ENCODE measurements around the gene BFSP1. TPM values are rescaled to one million over a fixed set of nuclear protein-coding genes. Genes with fewer than 3 reads are reported as not detected.

Gene BFSP1
- total RNA-seq, 1 experiment from 2014 or later: 6.1 TPM

DNA sequence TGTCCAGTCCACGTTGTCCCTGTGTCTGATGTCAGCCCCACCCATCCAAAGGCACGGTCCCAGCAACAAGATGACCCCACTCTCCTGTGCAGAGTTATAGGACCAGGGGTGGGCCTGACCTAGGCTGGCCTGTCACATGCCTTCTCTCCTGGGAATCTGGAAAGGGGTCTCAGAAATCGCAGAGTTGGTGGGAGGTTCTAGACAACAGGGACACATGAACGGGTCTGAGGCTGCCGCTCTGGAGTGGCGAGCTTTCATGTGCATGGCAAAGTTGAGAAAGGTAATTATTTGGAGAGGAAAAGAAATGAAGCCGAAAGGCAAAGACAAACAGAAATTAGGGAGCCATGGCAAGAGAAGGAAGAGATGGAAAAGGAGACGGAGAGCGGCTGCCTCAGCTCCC is 29.5 kb downstream of the BFSP1 start:
- POLR2A ChIA-PET (ENCODE audit: low non-redundant PET): interaction anchor here (0.7 kb wide), 1 partner anchor 371 kb away, joined by 4 read pairs; no protein-coding TSS in a partner anchor
- Histone ChIP-seq H3K27ac (ENCODE audit: low read depth, low read length, poor library complexity, severe bottlenecking) (no peak overlapping the region), H3K4me1 (ENCODE audit: insufficient read depth, low read length, poor library complexity, severe bottlenecking) (peaks cover 12% of the 10 kb centered on the region), H3K36me3 (ENCODE audit: insufficient read depth, low read length, poor library complexity, severe bottlenecking) (no peaks in the 10 kb centered on the region), H3K4me3 (ENCODE audit: low read depth, low read length, poor library complexity, severe bottlenecking) (no peak overlapping the region), H3K27me3 (replicated peaks; ENCODE audit: insufficient read depth, low read depth, low read length, poor library complexity) (no peaks in the 10 kb centered on the region), H3K9me3 (ENCODE audit: low read depth, low read length, poor library complexity, severe bottlenecking) (no peaks in the 10 kb centered on the region)
- TF ChIP-seq, protein P1, sequence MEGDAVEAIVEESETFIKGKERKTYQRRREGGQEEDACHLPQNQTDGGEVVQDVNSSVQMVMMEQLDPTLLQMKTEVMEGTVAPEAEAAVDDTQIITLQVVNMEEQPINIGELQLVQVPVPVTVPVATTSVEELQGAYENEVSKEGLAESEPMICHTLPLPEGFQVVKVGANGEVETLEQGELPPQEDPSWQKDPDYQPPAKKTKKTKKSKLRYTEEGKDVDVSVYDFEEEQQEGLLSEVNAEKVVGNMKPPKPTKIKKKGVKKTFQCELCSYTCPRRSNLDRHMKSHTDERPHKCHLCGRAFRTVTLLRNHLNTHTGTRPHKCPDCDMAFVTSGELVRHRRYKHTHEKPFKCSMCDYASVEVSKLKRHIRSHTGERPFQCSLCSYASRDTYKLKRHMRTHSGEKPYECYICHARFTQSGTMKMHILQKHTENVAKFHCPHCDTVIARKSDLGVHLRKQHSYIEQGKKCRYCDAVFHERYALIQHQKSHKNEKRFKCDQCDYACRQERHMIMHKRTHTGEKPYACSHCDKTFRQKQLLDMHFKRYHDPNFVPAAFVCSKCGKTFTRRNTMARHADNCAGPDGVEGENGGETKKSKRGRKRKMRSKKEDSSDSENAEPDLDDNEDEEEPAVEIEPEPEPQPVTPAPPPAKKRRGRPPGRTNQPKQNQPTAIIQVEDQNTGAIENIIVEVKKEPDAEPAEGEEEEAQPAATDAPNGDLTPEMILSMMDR (conservative IDR thresholded peaks at IDR 0.05; ENCODE audit: low read depth, low read length): no peak
- TF ChIP-seq EZH2 (IDR thresholded peaks at IDR 0.05; ENCODE audit: borderline replicate concordance, low read depth, low read length, poor library complexity, severe bottlenecking): no peak
- CTCF ChIA-PET: interaction anchor here (0.7 kb wide), 1 partner anchor 788 kb away, joined by 5 read pairs; no protein-coding TSS in a partner anchor
- intact Hi-C loops (cut with micrococcal nuclease; ENCODE audit: unreplicated experiment): loop anchor here (5.0 to 10.0 kb wide), 2 partner anchors 493 to 776 kb away; no protein-coding TSS in a partner anchor
- no peak for DNase-seq (ENCODE audit: low spot score)
- no TSS peak for BruUV-seq (replicated peaks)

DNA sequence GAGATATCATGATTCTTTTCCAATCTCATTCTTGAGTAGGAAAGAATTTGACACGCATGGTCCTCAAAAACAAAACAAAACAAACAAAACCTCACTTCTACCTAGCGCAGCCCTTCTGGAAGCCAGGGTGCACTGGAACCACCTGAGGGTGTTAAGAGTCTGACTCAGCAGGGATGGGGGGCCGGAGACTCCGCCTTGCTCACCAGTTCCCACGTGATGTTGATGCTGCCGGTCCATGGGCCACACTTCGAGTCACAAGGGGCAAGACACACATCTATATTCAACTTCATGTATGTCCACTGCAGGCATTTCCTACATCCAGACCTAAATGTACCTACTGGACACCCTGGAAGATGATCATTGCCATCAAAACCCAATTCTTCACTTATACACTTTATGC is 30.4 kb downstream of the BFSP1 start:
- Histone ChIP-seq H3K4me3 (ENCODE audit: low read depth, low read length, poor library complexity, severe bottlenecking) (no peak overlapping the region), H3K27me3 (replicated peaks; ENCODE audit: insufficient read depth, low read depth, low read length, poor library complexity) (no peaks in the 10 kb centered on the region), H3K27ac (ENCODE audit: low read depth, low read length, poor library complexity, severe bottlenecking) (no peak overlapping the region), H3K36me3 (ENCODE audit: insufficient read depth, low read length, poor library complexity, severe bottlenecking) (no peaks in the 10 kb centered on the region), H3K9me3 (ENCODE audit: low read depth, low read length, poor library complexity, severe bottlenecking) (no peaks in the 10 kb centered on the region), H3K4me1 (ENCODE audit: insufficient read depth, low read length, poor library complexity, severe bottlenecking) (peaks cover 8% of the 10 kb centered on the region)
- no TSS peak for BruUV-seq (replicated peaks)
- DNase-seq (ENCODE audit: low spot score): no peak
- ChIA-PET CTCF (interaction anchor here (0.7 kb wide), 1 partner anchor 789 kb away, joined by 5 read pairs; no protein-coding TSS in a partner anchor), POLR2A (ENCODE audit: low non-redundant PET) (no interaction called here)
- intact Hi-C loops (cut with micrococcal nuclease; ENCODE audit: unreplicated experiment): loop anchor here (5.0 to 10.0 kb wide), 2 partner anchors 494 to 776 kb away; no protein-coding TSS in a partner anchor
- no peak for TF ChIP-seq EZH2 (IDR thresholded peaks at IDR 0.05; ENCODE audit: borderline replicate concordance, low read depth, low read length, poor library complexity, severe bottlenecking)
- TF ChIP-seq, protein P1 (conservative IDR thresholded peaks at IDR 0.05; ENCODE audit: low read depth, low read length): no peak

DNA sequence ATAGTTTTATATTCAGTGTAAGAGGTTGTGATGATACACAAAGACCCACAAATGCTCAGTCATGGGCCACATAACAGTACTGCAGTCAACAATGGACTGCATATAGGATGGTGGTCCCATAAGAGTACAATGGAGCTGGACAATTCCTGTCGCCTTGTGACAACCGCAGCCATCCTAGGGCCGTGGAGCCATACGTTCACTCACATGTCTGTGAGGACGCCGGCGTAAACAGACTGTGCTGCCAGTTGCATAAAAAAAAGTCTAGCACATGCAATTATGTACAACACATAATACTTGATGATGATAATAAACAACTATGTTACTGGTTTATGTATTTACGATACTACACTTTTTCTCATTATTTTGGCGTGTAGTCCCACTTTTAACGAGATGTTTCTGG is 30.9 kb downstream of the BFSP1 start:
- DNase-seq (ENCODE audit: low spot score): no peak
- Histone ChIP-seq H3K36me3 (ENCODE audit: insufficient read depth, low read length, poor library complexity, severe bottlenecking) (no peaks in the 10 kb centered on the region), H3K27ac (ENCODE audit: low read depth, low read length, poor library complexity, severe bottlenecking) (no peak overlapping the region), H3K9me3 (ENCODE audit: low read depth, low read length, poor library complexity, severe bottlenecking) (no peaks in the 10 kb centered on the region), H3K27me3 (replicated peaks; ENCODE audit: insufficient read depth, low read depth, low read length, poor library complexity) (no peaks in the 10 kb centered on the region), H3K4me3 (ENCODE audit: low read depth, low read length, poor library complexity, severe bottlenecking) (no peak overlapping the region), H3K4me1 (ENCODE audit: insufficient read depth, low read length, poor library complexity, severe bottlenecking) (peaks cover 8% of the 10 kb centered on the region)
- TF ChIP-seq, protein P1 (conservative IDR thresholded peaks at IDR 0.05; ENCODE audit: low read depth, low read length): no peak
- TF ChIP-seq EZH2 (IDR thresholded peaks at IDR 0.05; ENCODE audit: borderline replicate concordance, low read depth, low read length, poor library complexity, severe bottlenecking): no peak
- no TSS peak for BruUV-seq (replicated peaks)
- intact Hi-C loops (cut with micrococcal nuclease; ENCODE audit: unreplicated experiment): loop anchor here (5.0 to 10.0 kb wide), 2 partner anchors 495 to 777 kb away; no protein-coding TSS in a partner anchor
- ChIA-PET POLR2A (ENCODE audit: low non-redundant PET) (no interaction called here), CTCF (no interaction called here)

All from A673 (cell line).